HG03354 (cell line): ENCODE measurements around the gene TIMELESS.

Source experiments
- ATAC-seq: cut with Tn5 transposase; IDR thresholded peaks from one replicate; pipeline ENCODE4 v1.9.1; 2021; ENCODE audit warnings: mild to moderate bottlenecking; ENCODE audit not compliant: unreplicated experiment, poor library complexity, severe bottlenecking

TIMELESS gene

GRCh38 chr12:56366948-56367347, 82.3 kb downstream of the TIMELESS start:
- ATAC-seq, result no peak
